Smooth muscle cell (in vitro differentiated cells): ENCODE data around the gene C15orf62. TPM values are rescaled to one million over a fixed set of nuclear protein-coding genes. Genes with fewer than 3 reads are reported as not detected.
A peak's percentile ranks its signal among the peaks of the same experiment; 100 is the strongest.

Experiments used
- DNase-seq: peaks from one replicate; lab custom pipeline; 2025; ENCODE audit not compliant: unreplicated experiment; lab: John Stamatoyannopoulos, UW
- H2AFZ ChIP-seq: fragments of 200-600 bp; sonication (generic); 2 replicates; pipeline ENCODE4 v1.6.0; 2016; ENCODE audit warnings: antibody characterized with exemption, low read depth, mild to moderate bottlenecking
- H3F3A ChIP-seq: fragments of 200-600 bp; sonication (generic); 2 replicates; pipeline ENCODE4 v1.6.0; 2017; ENCODE audit warnings: antibody characterized with exemption, low read depth
- H3K27ac ChIP-seq: fragments of 200-600 bp; sonication (generic); 2 replicates; pipeline ENCODE4 v1.5.1; 2016; ENCODE audit warnings: low read depth, mild to moderate bottlenecking
- H3K27me3 ChIP-seq: fragments of 200-600 bp; sonication (generic); 2 replicates; pipeline ENCODE4 v1.6.1; 2016; ENCODE audit warnings: low read depth, mild to moderate bottlenecking
- H3K36me3 ChIP-seq: fragments of 200-600 bp; sonication (generic); 2 replicates; pipeline ENCODE4 v1.5.1; 2016; ENCODE audit warnings: low read depth
- H3K4me1 ChIP-seq: fragments of 200-600 bp; sonication (generic); 2 replicates; pipeline ENCODE4 v1.5.1; 2016; ENCODE audit warnings: low read depth
- H3K4me2 ChIP-seq: fragments of 200-600 bp; sonication (generic); 2 replicates; pipeline ENCODE4 v1.6.0; 2016; ENCODE audit warnings: mild to moderate bottlenecking
- H3K4me3 ChIP-seq: fragments of 200-600 bp; sonication (generic); 2 replicates; pipeline ENCODE4 v1.5.1; 2016; ENCODE audit warnings: mild to moderate bottlenecking
- H3K79me2 ChIP-seq: fragments of 200-600 bp; sonication (generic); 2 replicates; pipeline ENCODE4 v1.6.0; 2016; ENCODE audit warnings: low read depth, mild to moderate bottlenecking
- H3K9ac ChIP-seq: fragments of 200-600 bp; sonication (generic); 2 replicates; pipeline ENCODE4 v1.6.0; 2016; ENCODE audit warnings: low read depth
- H3K9me3 ChIP-seq: fragments of 200-600 bp; sonication (generic); replicated peaks from 2 replicates; pipeline ENCODE4 v1.5.1; 2016; ENCODE audit warnings: low read depth
- H4K20me1 ChIP-seq: fragments of 200-600 bp; sonication (generic); 2 replicates; pipeline ENCODE4 v1.6.0; 2016; ENCODE audit warnings: low read depth
- CTCF ChIP-seq: fragments of 200-600 bp; sonication (generic); IDR thresholded peaks from 2 replicates; pipeline ENCODE4 v1.5.1; 2017; ENCODE audit warnings: borderline replicate concordance, mild to moderate bottlenecking, antibody characterized with exemption; ENCODE audit not compliant: insufficient read depth, poor library complexity, severe bottlenecking
- WGBS: methylation state at CpG from one replicate; pipeline ENCODE4 v1.1.7; 2016; ENCODE audit warnings: low lambda C conversion rate; 5-methylcytosine and 5-hydroxymethylcytosine counted together
- polyA plus RNA-seq: library from polyadenylated mRNA; unstranded; fragments of >200 nt; fragmentation: Nextera tagmentation; extraction: Ambion mirVana; gene quantifications from 2 replicates; pipeline ENCODE4 v1.2.1, GENCODE V29; 2016
- total RNA-seq: library from RNA; depleted of rRNA; stranded (reverse); fragments of >200 nt; gene quantifications from 2 replicates; pipeline ENCODE4 v1.2.3, GENCODE V29; 2014

The C15orf62 gene
- total and polyA plus RNA-seq, 2 experiments from 2014 or later: 0.35 to 0.63 TPM

GRCh38 chr15:40754883-40755811, 14.6 kb upstream of the C15orf62 start, which contains the start of gene RMDN3:
TSS of gene RMDN3 (minus strand) at chr15:40755254. CDS start at chr15:40754783, 471 bp downstream.
- WGBS: 3% methylated on average over 55 of the region's 66 CpGs
- peaks cover 28% of the 10 kb centered on the region for H3K79me2 ChIP-seq
- H3K9ac ChIP-seq: peak within 1 kb of the TSS; percentile 95
- peak within 1 kb of the TSS; percentile 80 for H3K27ac ChIP-seq
- H4K20me1 ChIP-seq: no peaks in the 10 kb centered on the region
- peak within 1 kb of the TSS; percentile 99 for H3K4me3 ChIP-seq
- peak within 1 kb of the TSS; percentile 94 for H2AFZ ChIP-seq
- no peaks in the 10 kb centered on the region for H3K9me3 ChIP-seq
- H3K4me2 ChIP-seq: peak within 1 kb of the TSS; percentile 88
- H3F3A ChIP-seq: no peaks in the 10 kb centered on the region
- peaks cover 7% of the 10 kb centered on the region for H3K36me3 ChIP-seq
- TF ChIP-seq CTCF: no peak
- H3K4me1 ChIP-seq: peaks cover 6% of the 10 kb centered on the region
- DNase-seq: peak; percentile 84
- no peaks in the 10 kb centered on the region for H3K27me3 ChIP-seq

- Histone ChIP-seq H3K36me3 (peaks cover 7% of the 10 kb centered on the region), H3K27me3 (no peaks in the 10 kb centered on the region), H3K27ac (peak overlapping the region; percentile 72), H3K4me1 (peaks cover 6% of the 10 kb centered on the region), H3F3A (no peaks in the 10 kb centered on the region), H3K79me2 (peaks cover 24% of the 10 kb centered on the region), H3K4me3 (peak overlapping the region; percentile 99), H3K9me3 (no peaks in the 10 kb centered on the region), H2AFZ (peak overlapping the region; percentile 89), H3K9ac (peak overlapping the region; percentile 79), H3K4me2 (peak overlapping the region; percentile 88), H4K20me1 (no peaks in the 10 kb centered on the region)
- 84% methylated on average over 10 of the region's 10 CpGs for WGBS
- TF ChIP-seq CTCF: no peak
- no peak for DNase-seq
These were observed 14.0 kb upstream of the C15orf62 start for GRCh38 chr15:40755812-40756208.

GRCh38 chr15:40756938-40757337, 12.8 kb upstream of the C15orf62 start:
- 55% methylated on average over 6 of the region's 6 CpGs for WGBS
- H3F3A ChIP-seq: no peaks in the 10 kb centered on the region
- H3K4me1 ChIP-seq: peaks cover 6% of the 10 kb centered on the region
- H3K27ac ChIP-seq: no peak overlapping the region
- H3K79me2 ChIP-seq: peaks cover 21% of the 10 kb centered on the region
- H3K4me2 ChIP-seq: no peak overlapping the region
- no peaks in the 10 kb centered on the region for H3K9me3 ChIP-seq
- H3K9ac ChIP-seq: no peak overlapping the region
- TF ChIP-seq CTCF: no peak
- H3K36me3 ChIP-seq: no peaks in the 10 kb centered on the region
- no peaks in the 10 kb centered on the region for H3K27me3 ChIP-seq
- H2AFZ ChIP-seq: no peak overlapping the region
- no peaks in the 10 kb centered on the region for H4K20me1 ChIP-seq
- DNase-seq: no peak
- H3K4me3 ChIP-seq: no peak overlapping the region
